GM18868 (cell line): Measurements from ENCODE around the gene ZNF844.
"Not testable (repeated sequence)": the region's sequence is repeated elsewhere in the genome, so short reads cannot be mapped to it uniquely, and the experiment has no call there.

ENCODE experiments used
- ATAC-seq: cut with Tn5 transposase; IDR thresholded peaks from one replicate; pipeline ENCODE4 v1.9.1; 2021; ENCODE audit warnings: mild to moderate bottlenecking, moderate library complexity; ENCODE audit not compliant: unreplicated experiment

ZNF844 gene

DNA sequence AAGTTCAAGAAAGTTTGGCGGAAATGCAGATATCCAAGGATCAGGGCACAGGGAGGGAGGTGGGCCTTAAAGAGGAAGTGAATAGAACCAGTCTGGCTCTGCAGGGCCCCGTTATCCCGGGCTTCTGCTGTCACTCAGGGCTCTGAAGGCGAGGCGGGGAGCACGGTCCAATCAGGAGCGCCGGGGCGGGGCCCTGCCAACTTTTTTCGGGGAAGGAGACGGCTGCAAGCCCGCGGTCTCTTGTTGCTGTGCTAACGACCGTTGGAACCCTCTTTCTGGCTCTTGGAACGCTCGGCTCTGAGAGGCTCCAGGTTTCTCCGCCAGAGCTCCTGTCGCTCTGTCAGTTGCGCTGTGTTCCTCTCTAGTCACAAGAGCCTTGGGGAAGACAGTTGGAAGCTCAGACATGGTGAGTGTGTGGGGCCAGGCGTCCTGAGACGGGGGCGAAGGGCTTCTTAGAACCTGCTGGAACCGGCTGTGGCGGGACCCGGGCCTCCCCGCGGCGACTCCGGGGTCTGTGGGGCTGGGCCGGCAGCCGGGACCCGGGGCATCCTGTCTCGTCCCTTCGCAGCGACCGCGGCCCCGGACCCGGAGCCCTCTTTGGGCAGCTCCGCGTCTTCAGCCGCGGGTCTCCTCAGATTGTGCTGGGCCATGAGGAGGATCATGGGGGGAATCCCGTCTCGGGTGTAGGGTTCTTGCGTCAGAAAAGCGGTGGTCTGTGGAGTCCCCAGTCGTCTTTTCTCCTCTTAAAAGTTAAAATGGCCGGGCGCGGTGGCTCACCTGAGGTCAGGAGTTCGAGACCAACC is 27.7 kb downstream of the ZNF844 start:
- ATAC-seq: peak; percentile 65

DNA sequence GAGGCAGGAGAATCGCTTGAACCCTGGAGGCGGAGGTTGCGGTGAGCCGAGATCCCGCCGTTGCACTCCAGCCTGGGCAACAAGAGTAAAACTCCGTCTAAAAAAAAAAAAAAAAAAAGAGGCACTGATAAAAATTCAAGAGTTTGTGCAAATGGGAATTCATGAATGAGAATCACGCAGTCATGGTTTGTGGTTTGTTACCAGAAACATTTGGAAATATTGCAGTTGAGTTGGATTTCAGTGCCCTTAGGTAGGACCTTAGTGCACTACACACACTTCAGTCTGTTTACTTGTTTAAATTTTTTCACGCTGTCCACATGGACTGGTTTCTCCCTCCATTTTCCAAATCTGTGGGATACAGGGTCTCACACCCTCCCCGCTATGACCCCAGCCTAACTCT is 28.4 kb downstream of the ZNF844 start:
- no peak for ATAC-seq

DNA sequence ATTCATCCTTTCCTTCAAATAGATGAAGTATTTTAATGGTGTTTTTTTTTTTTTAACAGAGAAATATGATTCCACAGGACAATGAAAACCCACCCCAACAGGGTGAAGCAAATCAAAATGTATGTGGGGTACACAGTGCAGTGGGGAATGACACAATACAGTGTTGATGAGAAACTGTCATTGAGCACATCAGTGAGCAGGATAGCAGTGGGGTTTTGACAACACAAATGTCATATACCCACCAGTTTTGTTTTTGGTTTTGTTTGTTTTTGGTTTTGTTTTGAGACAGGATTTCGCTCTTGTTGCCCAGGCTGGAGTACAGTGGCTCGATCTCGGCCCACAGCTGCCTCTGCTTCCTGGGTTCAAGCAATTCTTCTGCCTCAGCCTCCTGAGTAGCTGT is 29.2 kb downstream of the ZNF844 start:
- ATAC-seq: no peak

DNA sequence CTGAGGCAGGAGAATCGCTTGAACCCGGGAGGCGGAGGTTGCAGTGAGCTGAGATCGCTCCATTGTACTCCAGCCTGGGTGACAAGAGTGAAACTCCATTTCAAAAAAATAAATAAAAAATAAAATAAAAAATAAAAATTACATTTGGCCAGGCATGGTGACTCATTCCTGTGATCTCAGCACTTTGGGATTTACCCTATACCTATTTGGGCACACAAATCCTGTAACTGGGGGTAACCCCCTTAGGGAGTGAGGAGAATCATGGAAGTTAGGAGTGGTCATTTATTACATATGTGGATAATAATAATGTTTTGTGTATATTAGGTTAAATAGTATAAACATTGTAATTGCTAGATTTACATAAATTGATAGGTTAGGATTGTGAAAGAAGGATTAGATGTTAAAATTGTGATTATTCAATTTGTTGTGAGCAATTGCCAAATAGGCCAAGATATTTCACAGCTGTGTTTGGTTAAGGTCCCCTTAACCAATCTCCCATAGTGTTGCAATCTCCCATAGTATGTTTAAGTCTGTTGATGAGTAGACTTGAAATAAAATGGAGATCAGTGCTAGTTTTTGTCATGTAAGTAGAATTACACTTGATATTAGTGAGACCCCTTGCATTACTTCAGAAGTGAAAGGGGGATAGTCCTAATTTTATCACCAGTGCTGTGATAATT is 30.7 kb downstream of the ZNF844 start:
- no peak for ATAC-seq

DNA sequence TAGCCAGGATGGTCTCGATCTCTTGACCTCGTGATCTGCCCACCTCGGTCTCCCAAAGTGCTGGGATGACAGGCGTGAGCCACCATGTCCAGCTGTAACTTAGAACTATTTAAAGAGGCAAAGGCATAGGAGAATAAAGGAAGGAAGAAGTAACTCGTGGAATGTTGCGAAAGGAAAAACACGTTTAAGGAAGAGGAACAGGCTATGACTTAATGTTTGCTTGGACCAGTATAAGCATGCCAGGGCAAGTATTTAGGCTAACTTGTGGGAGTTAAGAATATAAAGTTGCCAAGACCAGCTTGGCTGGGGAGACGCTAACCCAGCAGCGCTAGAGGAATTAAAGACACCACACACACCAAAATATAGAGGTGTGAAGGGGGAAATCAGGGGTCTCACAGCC is 33.5 kb downstream of the ZNF844 start:
- ATAC-seq: no peak

DNA sequence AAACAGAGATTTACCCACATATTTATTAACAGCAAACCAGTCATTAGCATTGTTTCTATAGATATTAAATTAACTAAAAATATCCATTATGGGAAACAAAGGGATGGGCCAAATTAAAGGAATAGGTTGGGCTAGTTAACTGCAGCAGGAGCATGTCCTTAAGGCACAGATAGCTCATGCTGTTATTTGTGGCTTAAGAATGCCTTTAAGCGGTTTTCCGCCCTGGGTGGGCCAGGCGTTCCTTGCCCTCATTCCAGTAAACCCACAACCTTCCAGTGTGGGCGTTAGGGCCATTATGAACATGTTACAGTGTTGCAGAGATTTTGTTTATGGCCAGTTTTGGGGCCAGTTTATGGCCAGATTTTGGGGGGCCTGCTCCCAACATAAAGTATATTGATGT is 39.4 kb downstream of the ZNF844 start:
- not testable (repeated sequence) for ATAC-seq

DNA sequence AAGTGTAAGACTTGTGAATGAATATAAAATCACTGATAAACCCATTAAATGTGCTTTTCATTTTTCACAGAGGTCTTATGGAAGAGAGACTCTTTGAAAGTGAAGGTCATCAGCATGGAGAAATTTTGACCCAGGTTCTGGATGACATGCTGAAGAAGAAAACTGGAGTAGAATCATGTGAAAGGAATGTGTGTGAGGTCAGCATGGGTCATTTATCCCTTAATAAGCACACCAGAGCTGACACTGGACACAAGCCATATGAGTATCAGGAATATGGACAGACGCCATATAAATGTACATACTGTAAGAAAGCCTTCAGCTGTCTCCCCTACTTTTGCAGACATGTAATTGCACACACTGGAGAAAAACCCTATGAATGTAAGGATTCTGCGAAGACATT is 46.6 kb downstream of the ZNF844 start:
- no peak for ATAC-seq

DNA sequence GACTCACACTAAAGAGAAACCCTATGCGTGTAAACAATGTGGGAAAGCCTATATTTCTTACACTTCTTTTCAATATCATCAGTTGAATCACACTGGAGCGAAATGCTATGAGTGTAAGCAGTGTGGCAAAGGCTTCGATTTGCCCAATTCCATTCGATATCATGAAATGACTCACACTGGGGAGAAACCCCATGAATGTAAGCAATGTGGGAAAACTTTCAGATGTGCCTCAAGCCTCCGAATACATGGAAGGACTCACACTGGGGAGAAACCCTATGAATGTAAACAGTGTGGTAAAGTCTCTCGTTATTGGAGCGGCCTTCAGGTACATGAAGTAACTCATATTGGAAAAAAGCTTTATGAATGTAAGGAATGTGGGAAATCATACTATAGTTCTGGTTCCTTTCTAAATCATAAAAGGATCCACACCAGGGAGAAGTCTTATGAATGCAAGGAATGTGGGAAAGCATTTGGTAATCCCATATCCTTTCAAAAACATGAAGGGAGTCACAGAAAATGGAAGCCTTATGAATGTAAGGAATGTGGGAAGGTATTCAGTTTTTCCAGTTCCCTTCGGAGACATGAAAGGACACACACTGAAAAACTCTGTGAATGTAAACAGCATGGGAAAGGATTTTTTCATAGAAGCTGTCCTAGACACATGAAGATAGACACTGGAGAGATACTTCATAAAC is 47.6 kb downstream of the ZNF844 start:
- ATAC-seq: no peak

DNA sequence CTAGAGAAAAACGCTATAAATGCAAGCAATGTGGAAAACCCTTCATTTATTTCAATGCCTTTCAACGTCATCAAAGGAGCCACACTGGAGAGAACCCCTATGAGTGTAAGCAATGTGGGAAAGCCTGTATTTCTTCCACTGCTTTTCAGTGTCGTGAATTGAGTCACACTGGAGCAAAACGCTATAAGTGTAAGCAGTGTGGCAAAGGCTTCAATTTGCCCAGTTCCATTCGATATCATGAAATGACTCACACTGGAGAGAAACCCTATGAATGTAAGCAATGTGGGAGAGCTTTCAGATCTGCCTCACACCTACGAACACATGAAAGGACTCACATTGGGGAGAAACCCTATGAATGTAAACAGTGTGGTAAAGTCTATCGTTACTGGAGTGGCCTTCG is 48.2 kb downstream of the ZNF844 start:
- no peak for ATAC-seq

DNA sequence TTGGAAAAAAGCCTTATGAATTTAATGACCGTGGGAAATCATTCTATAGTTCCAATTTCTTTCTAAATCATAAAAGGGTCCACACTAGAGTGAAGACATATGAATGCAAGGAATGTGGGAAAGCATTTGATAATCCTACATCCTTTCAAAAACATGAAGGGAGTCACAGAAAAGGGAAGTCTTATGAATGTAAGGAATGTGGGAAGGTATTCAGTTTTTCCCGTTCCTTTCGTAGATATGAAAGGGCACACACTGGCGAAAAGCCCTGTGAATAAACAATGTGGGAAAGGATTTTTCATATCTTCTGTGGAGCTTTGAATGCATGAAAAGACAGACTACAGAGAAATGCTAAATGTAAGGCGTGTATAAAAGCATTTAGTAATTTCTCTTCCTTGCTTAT is 48.6 kb downstream of the ZNF844 start:
- no peak for ATAC-seq

DNA sequence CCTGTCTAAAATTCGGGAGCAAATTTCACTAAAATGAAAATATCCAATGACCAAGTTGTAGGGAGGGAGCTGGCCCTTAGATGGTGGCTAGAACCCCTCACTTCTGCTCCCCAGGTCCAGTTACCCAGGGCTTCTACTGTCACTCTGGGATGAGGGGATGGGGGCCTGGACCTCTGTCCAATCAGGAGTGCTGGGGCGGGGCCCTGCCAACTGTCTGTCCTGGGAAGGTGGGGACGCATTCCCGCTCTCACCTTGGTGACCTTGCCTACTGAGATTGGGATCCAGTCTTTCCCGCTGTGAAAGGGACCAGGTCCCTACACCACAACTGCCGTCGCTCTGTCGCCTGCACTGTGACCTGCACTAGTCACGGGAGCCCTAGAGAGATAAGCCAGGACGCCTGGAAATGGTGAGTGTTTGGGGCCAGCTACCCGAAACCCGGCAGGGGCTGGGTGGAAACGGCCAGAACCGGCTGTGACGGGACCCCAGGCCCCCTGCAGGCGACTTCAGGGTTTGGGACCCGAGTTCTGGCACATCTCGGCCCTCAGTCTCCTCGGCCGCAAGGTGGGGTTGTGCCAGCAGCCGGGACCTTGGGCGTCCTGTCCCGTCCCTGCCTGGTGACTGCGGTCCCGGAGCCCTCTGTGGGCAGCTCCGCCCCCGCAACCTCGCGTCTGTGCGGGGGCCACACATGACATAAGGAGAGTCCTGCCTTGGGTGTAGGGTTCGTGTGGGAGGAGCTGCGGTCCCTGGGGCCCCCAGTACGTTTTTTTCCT is 52.9 kb downstream of the ZNF844 start:
- no peak for ATAC-seq

DNA sequence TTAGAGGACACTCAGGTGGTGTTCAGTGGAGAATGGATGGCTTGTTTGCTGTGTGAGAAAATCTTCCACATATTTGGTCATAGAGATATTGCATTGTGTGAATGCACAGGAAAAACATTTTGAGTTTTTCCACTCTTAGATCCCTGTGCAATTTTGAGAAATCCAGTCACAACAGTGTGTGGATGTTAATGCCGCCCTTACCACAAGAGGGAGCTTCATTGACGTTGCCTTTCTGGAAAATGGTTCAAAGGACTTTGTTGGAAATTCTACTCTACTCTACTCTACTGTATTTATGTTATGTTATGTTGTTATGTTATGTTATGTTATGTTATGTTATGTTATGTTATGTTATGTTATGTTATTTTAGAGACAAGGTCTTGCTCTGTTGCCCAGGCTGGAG is 62.2 kb downstream of the ZNF844 start:
- no peak for ATAC-seq
